ENCODE data around the gene MRPS23.

- no peak for TF ChIP-seq CTCF (IDR thresholded peaks at IDR 0.05)
- TF ChIP-seq POLR2A (IDR thresholded peaks at IDR 0.05) = no peak
Observed at GRCh38 chr17:57889252-57889651, 39.4 kb upstream of the MRPS23 start.

All from right lobe of liver (tissue), 4 donors.